ENCODE data around the gene AP3B1. TPM values are rescaled to one million over a fixed set of nuclear protein-coding genes. Genes with fewer than 3 reads are reported as not detected.

AP3B1 gene
- total and polyA plus RNA-seq, 12 donors: 22.0 to 59.1 (median 34.3) TPM

GRCh38 chr5:78000191-78000590 lies 294.3 kb downstream of the AP3B1 start:
- no peak for TF ChIP-seq CTCF (IDR thresholded peaks at IDR 0.05)
- no peak for TF ChIP-seq POLR2A (IDR thresholded peaks at IDR 0.05)
- Histone ChIP-seq H3K4me1 (replicated peaks in 1 of 2) (no peaks in the 10 kb centered on the region), H3K27ac (no peak overlapping the region), H3K4me3 (no peak overlapping the region), H3K36me3 (replicated peaks in 1 of 2) (no peaks in the 10 kb centered on the region), H3K9me3 (replicated peaks in 1 of 3) (no peaks in the 10 kb centered on the region), H3K27me3 (no peaks in the 10 kb centered on the region)
- intact Hi-C loops (cut with DNase I): loop anchor here in 1 of 2 donors (10.0 kb wide), 1 partner anchor 355 kb away; no protein-coding TSS in a partner anchor
- WGBS, 4 donors: 81 to 95% (median 89%) methylated on average over 6 of the region's 6 CpGs
- no peak for DNase-seq

DNA sequence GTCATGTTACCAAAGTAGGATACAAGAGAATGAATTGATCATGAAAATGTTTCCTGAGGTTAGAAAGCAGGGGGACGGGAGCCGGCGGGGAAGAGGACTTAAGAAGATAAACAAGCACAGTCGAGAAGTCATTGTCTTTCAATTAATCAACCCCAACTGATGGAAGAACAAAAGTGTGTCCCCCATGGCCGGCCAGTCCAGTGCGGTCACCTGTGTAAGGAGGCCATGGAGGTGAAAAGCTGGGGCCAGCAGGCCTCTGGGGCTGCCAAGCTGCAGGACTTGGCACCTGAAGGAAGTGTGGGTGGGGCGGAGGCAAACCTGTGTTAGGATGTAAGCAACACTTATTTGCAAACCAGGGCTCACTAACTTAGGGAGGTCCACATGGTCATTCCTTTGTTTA lies 295.1 kb downstream of the AP3B1 start:
- intact Hi-C loops (cut with DNase I): loop anchor here in 1 of 2 donors (10.0 kb wide), 1 partner anchor 125 kb away; no protein-coding TSS in a partner anchor
- 94 to 99% (median 97%) methylated on average over 7 of the region's 7 CpGs for WGBS, 4 donors

DNA sequence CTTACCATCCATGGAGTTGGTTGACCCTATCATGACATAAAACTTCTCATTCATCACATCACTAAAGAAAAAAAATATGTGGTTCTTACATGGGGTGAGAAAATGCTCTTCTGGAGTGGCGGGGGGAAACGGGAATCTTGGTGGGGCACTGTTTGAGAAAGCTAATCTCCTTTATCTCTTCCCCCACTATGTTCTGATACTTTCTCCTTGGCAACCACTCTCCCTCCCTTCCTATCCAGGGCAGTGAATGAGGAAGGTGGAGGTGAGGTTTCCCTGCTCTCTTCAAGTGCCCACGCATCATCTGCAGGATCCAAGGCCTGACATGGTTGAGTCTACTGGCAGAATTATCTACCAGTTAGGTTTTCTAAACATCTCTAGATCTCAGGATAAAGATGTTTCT lies 297.6 kb downstream of the AP3B1 start:
- intact Hi-C loops (cut with DNase I): loop anchor here in 1 of 2 donors (10.0 kb wide), 1 partner anchor 122 kb away; no protein-coding TSS in a partner anchor
- no peaks in the 10 kb centered on the region for H3K9me3 ChIP-seq (replicated peaks in 1 of 3)
- no peak overlapping the region for H3K27ac ChIP-seq
- WGBS, 4 donors: 97 to 99% (median 98%) methylated on average over 3 of the region's 3 CpGs
- no peaks in the 10 kb centered on the region for H3K27me3 ChIP-seq
- no peaks in the 10 kb centered on the region for H3K4me1 ChIP-seq (replicated peaks in 1 of 2)
- TF ChIP-seq CTCF (IDR thresholded peaks at IDR 0.05) (no peak), POLR2A (IDR thresholded peaks at IDR 0.05) (no peak)
- no peak for DNase-seq
- no peaks in the 10 kb centered on the region for H3K36me3 ChIP-seq (replicated peaks in 1 of 2)
- H3K4me3 ChIP-seq: no peak overlapping the region

More for the DNA sequence above, 295.1 kb downstream of the AP3B1 start:
- Histone ChIP-seq H3K27me3 (no peaks in the 10 kb centered on the region), H3K4me1 (replicated peaks in 1 of 2) (no peaks in the 10 kb centered on the region), H3K36me3 (replicated peaks in 1 of 2) (no peaks in the 10 kb centered on the region), H3K27ac (no peak overlapping the region), H3K9me3 (replicated peaks in 1 of 3) (no peaks in the 10 kb centered on the region), H3K4me3 (no peak overlapping the region)
- no peak for TF ChIP-seq CTCF (IDR thresholded peaks at IDR 0.05)
- TF ChIP-seq POLR2A (IDR thresholded peaks at IDR 0.05): no peak
- no peak for DNase-seq

- TF ChIP-seq CTCF (IDR thresholded peaks at IDR 0.05): no peak
- no peak for TF ChIP-seq POLR2A (IDR thresholded peaks at IDR 0.05)
Observed at GRCh38 chr5:77995793-77996409, 298.6 kb downstream of the AP3B1 start.

More at GRCh38 chr5:77995793-77996409, 298.6 kb downstream of the AP3B1 start:
- H3K4me3 ChIP-seq: no peak overlapping the region
- DNase-seq: no peak
- no peaks in the 10 kb centered on the region for H3K36me3 ChIP-seq (replicated peaks in 1 of 2)
- no peaks in the 10 kb centered on the region for H3K9me3 ChIP-seq (replicated peaks in 1 of 3)
- intact Hi-C loops (cut with DNase I): loop anchor here in 1 of 2 donors (10.0 kb wide), 1 partner anchor 121 kb away; no protein-coding TSS in a partner anchor
- no peak overlapping the region for H3K27ac ChIP-seq
- 92 to 97% (median 95%) methylated on average over 12 of the region's 12 CpGs for WGBS, 4 donors
- no peaks in the 10 kb centered on the region for H3K27me3 ChIP-seq
- H3K4me1 ChIP-seq (replicated peaks in 1 of 2): no peaks in the 10 kb centered on the region
